Measurements from ENCODE around the gene PIGM.

The PIGM gene

DNA sequence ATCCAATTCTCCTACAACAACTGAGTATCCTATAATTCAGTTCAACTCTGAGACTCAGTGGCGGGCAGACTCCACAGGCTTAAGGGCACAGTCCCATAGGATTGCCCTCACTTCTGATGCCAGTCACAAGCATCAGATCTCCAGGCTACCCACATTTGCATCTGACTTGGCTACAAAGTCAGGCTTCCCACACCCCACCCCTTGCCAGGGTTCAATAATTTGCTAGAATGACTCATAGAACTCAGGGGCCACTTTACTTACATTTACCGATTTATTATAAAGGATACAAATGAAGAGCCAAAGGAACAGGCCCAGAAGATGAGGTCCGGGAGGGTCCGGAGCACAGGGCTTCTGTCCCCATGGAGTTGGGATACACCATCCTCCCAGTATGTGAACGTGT, 41.8 kb downstream of the PIGM start:
- DNase-seq (ENCODE audit: low read depth in 4 of 4, low spot score in 1 of 4): no peak

DNA sequence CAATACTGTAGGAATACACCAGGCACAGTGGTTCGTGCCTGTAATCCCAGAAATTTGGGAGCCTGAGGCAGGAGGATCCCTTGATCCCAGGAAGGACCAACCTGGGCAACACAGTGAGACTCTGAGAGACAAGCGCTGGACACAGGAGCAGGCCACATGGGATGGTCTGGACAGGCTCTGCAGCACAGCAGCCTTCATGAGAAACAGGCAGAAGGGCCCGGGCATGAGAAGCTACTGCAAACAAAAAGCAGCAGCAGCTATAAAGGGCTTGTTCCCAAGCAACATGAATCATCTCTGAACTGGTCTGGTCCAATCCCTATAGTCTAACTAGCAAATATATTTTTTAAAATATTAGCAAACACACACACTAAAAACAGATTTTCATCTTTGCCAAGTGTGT, 42.2 kb downstream of the PIGM start:
- DNase-seq (ENCODE audit: low read depth in 4 of 4, low spot score in 1 of 4): no peak

DNA sequence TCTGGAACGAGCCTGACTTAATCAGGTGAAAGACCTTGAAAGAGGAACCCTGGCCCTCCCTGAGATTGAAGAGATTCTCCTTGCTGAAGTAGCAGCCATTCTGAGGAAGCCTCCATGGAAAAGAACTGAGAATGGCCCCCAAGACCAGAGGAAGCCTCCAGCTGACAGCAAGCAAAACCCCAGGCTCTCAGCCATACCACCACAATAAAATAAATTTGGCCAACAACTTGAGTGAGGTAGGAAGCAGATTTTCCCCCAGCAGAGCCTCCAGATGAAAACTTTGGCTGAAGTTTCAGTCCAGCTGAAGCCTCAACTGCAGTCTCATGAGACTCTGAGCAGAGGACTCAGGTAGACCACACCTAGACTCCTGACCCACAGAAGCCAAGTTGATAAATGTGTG, 43.8 kb downstream of the PIGM start:
- no peak for DNase-seq (ENCODE audit: low read depth in 4 of 4, low spot score in 1 of 4)

DNA sequence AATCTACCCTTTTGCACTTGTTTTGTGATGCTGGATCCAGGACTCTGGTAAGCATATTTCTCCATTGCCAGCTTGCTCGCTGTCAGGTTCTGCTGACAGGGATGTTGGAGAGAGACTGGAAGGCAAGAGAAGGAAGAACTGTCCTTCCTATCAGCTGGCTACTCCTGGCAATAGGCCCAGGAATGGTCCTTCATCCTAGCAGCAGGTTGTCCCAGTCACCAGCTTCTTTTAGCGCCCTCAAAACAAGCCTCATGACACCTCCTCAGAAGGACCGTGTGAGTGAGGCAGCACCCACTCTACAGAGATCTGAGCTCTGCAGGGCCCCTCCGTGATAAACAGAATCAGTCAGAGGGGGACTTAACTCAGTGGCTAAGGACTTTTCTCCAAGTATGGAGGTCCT, 44.6 kb downstream of the PIGM start:
- DNase-seq (ENCODE audit: low read depth in 4 of 4, low spot score in 1 of 4): no peak

DNA sequence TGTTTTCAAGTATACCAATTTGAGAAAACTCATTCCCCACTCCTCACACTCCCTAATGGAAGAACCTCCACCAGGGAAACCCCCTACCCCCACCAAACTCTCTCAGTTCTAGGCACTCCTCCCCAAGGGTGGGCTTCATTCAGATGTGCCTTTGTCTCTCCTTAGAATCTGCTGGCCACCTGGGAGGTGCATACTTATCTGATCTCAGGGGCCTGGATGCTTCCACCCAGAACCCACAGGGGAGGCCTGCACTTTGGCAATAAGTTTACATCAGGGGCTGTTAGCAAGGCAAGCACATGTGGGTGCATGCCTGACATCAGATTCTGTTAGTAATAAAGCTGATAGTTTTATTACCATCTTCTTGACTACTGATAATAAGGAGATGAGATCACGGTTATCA, 45.3 kb downstream of the PIGM start:
- DNase-seq (ENCODE audit: low read depth in 4 of 4, low spot score in 1 of 4): no peak

DNA sequence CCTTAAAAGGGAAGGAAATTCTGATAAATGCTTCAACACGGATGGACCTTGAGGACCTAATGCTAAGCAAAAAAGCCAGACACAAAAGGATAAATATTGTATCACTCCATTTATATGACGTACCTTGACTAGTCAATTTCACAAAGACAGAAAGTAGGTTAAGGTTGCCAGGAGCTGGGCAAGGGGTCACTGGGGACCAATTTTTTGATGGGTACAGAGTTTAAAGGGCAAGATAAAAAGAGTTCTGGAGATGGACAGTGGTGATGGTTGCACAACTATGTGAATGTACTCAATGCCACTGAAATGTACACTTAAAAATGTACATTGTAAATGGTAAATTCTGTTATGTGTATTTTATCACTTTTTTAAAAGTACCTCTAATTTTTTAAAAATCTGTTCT, 45.7 kb downstream of the PIGM start:
- no peak for DNase-seq (ENCODE audit: low read depth in 4 of 4, low spot score in 1 of 4)

DNA sequence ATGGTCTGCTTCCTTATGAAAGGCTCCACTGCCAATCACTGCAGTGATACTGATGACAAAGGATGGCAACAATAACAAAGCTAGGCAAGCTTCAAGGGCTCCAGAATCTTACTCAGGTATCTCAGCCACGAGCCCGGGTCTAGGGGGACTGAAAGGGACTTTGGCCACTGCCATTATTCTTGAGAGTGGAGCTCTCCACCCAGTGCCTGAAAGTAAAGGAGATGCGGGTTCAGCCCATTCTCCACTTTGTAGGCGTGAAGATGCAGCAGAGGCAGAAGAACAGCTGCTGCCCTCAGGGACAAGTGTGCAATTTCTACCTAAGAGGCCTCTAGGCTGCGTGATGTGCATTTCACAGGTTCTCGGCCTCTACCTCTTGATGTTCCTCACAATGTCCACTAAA, 46.3 kb downstream of the PIGM start:
- DNase-seq (ENCODE audit: low read depth in 4 of 4, low spot score in 1 of 4): no peak

DNA sequence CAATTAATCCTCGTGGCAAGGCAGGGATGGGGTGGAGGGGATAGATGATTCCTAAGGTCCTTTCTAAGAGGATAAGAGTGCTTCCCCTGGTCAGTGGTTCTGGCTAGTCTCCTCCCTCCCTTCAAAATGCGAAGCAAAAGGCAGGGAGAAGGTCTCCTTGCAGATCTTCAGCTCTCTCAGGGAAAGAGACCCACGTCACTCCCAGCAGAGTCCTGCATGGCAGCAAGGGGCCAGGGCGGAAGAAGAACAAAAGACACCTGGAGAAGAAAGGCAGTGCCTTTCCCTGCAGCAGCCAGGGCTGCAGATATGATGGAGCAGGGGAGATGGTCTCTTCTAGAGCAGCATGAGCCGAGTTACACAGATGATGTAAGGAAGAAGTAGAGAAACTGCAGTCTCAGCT, 48.1 kb downstream of the PIGM start:
- DNase-seq (ENCODE audit: low read depth in 4 of 4, low spot score in 1 of 4): no peak

DNA sequence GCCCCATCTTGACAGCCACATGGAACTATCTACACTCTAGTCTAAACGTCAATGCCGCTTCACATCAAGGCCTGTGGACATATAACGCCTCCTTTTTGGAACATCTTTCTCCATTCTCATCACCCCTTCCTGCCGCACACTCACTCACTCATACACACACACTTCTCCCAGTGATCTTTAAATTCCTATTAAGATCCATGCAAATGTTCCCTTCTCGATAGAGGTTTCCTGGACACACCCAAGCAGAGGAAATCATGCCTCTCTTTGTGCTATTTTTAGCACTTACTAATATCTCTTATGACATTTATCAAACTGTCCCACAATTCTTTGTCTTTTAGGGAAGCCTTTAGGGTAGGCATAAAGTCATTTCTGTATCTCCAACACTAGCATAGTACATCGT, 49.5 kb downstream of the PIGM start:
- DNase-seq (ENCODE audit: low read depth in 4 of 4, low spot score in 1 of 4): no peak

DNA sequence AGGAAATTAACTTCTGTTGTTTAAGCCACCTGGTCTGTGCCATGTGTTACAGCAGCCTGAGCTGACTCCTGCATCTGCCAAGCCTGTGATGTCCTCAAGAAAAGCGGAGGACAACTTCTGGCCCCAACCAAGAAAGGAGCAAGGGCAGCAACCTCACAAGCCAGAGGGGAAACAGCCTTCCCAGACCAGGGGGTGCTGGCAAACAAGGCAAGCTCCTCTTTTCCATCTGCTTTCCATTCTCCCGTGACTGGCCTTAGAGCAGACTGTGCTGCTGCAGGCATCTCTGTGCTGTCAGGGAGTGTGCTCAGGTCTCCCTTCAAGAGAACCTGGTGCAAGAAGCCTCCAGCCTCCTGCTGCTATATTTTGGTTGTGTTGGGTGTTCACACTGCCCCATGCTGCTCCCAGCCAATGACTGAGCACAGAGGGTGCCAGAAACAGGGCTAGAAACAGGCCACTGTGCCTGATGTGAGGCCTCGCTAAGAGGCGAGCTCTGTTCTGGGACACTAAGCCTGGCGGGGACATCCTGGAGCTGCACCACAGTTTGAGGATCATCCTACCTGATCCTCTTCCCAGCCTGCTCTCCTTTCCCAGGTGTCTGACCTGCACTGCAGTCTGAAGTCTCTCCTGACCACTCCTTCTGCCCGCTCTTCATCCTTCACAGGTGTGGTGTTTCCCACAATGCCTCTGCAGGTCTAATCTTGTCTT, 50.3 kb downstream of the PIGM start:
- no peak for DNase-seq (ENCODE audit: low read depth in 4 of 4, low spot score in 1 of 4)

DNA sequence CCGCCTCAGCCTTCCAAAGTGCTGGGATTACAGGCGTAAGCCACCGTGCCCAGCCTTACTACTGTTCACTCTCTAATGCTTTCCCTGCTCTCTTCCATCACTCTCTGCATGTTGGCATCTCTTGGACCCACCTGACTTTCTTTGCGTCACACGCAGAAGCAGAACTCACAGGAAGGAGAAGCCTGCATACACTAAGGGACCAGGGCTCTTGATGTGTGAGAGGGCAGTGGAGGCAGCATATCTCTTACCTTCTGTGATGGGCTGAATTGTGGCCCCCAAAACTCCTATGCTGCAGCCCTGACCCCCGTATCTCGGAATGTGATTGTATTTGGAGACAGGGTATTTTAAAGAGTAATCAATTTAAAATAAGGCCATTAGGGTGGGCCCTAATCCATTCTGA, 51.0 kb downstream of the PIGM start:
- no peak for DNase-seq (ENCODE audit: low read depth in 4 of 4, low spot score in 1 of 4)

DNA sequence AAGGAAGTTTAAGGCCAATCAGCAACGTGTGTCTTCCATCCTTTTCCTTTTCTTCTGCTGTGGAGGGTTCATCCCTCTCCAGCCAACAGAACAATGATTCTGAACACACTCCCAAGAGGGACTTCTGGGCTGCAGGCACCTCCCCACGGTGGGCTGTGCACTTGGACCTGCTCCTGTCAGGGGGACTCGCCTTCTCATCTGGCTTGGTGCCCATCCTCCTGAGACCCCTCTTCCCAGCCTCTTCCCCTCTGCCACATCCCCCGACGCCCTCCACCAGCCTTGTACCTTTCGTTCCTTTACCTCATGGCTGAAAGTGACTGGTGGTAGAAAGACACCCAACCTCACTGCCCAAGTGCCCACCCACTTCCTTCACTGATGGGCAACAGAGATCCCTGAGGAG, 51.7 kb downstream of the PIGM start:
- no peak for DNase-seq (ENCODE audit: low read depth in 4 of 4, low spot score in 1 of 4)

DNA sequence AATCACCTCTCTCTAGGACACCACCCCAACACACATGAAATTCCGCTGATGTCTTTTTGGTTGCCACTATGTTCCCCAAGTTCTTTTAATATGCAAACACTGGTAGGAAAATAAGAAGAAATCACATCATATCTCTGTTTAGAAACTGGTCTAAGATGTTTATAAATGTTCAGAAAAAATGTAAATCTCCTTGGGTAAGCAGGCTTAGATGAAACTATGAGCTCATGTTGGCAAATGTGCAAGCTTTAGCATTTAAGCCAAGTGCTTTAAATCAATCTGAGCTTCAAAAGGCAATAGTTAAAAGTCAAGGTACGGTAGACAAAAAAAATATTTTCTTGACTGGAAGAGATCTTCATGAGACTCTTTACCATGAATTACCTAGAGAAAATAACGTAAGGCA, 52.5 kb downstream of the PIGM start:
- no peak for DNase-seq (ENCODE audit: low read depth in 4 of 4, low spot score in 1 of 4)

DNA sequence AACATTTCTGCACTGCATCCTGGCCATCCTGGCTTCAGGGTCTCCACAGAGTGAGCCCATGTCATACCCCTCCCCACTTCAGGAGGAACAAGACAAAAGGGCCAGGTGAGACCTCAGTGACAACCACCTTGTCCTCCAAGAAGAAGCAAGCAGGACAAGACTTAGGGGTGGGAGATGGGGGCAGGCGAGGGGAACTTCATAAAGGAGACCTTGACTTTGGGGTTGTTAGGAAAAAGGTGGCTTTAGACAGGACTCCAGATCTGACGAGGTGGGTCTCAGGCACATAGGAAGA, 53.7 kb downstream of the PIGM start:
- no peak for DNase-seq (ENCODE audit: low read depth in 4 of 4, low spot score in 1 of 4)

DNA sequence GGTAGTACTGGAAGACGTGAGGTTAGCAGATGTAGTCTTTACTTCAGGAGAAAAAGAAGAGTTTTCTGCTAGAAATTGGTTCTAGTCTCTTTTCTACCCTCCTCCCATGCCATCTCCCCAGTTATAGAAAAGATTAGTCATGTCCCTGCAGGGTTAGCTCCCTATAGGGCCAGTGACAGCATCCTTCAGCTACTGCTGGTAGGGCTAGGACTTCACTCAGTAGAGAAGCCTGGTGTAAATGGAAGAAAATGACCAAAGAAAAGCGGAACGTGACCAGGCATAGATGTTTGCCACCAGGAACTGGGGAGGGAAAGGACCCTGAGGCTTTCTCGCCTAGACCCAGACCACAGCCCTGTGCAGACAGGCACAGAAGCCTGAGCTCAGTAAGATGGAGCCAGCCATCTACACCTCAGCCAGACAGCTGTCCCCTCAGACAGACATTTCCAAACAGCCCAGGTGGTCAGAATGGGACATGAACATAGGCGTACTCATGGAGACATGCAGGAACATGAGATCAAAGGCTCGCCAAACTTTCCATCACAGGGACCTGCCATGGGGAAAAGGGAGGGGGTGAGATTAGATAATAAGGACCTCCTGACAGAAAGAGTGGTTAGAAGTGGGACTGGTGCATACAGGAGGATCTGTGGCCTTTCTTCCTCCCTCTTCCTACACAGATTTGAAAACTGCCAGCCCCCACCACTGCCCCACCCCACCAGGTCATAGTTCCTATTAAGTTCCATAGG, 54.3 kb downstream of the PIGM start:
- DNase-seq (ENCODE audit: low read depth in 4 of 4, low spot score in 1 of 4): no peak

Data from stimulated activated CD4-positive, alpha-beta T cell treated with anti-CD3 and anti-CD28 coated beads, Interleukin-1b, Interleukin-23, amount 100 ng/mL, for 24 hours (primary cell).